DMS153 treated with DMSO at 0.1 percent for 48 hours (cell line): Measurements from ENCODE around the gene IDS.
"Not testable (repeated sequence)": the region's sequence is repeated elsewhere in the genome, so short reads cannot be mapped to it uniquely, and the experiment has no call there.

ENCODE experiments used
- DNase-seq: peaks from one replicate; lab custom pipeline; 2025; ENCODE audit not compliant: unreplicated experiment; lab: John Stamatoyannopoulos, UW

The IDS gene

GRCh38 chrX:149502923-149503322 is 2.2 kb downstream of the IDS start:
- DNase-seq, result not testable (repeated sequence)

- no peak for DNase-seq
These were observed 5.3 kb downstream of the IDS start for GRCh38 chrX:149499766-149500165.

- DNase-seq, result no peak
These were observed 6.3 kb downstream of the IDS start for GRCh38 chrX:149498767-149499166.

GRCh38 chrX:149497626-149498025 is 7.5 kb downstream of the IDS start:
- no peak for DNase-seq

GRCh38 chrX:149497054-149497453 is 8.1 kb downstream of the IDS start:
- no peak for DNase-seq

- DNase-seq, result no peak
These were observed 9.5 kb downstream of the IDS start for GRCh38 chrX:149495573-149496071.

DNA sequence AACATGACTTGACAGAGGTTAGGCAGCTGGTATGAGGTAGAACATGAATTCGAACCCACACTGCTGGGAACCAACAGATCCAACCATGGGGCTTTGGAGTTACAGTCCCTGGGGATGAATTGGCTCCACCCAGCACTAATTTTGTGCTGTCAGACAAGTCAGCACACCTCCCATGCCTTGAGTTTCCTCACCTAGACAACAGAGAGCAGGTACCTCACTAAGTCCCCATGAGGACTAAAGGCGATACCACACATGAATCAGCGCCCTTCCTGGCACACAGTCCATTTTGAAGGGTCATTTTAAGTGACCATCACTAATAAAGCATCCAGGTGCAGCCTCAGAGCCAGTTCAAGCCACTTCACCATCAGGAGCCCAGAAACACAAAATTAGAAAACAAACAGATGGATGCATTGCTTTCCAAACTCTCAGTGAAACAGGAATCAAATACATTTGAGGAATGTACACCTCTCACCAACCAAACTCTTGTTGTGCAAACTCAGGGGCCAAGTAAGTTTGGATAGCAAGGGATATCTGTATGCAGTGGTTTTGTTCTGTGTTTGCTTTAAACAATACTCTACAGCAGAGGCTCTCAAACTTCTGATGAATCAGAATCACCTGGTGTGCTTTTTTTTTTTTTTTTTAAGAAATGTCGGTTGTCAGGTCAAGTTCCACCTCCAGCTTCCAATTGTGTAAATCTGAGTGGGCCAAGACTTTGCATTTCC is 10.1 kb downstream of the IDS start:
- DNase-seq, result no peak

- no peak for DNase-seq
These were observed 11.2 kb downstream of the IDS start for GRCh38 chrX:149493567-149494562.

- no peak for DNase-seq
These were observed 13.3 kb downstream of the IDS start for GRCh38 chrX:149491812-149492211.

DNA sequence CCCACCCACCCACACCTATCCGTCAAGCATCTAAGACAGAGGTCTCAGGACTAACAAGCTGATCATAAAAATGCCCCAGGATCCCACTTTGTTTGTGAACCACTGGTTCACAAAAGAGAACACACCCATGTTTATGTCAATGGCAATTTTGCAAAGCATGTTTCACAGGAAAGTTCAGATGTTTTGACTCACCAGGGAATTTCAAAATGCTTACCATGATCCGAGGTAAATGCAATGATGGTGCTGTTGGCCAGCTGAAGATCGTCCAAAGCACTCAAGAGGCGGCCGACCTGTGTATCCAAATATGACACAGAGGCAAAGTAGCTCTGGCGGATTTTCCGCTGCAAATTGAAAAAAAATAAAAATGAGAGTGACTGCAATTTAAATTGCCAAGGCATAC is 15.0 kb downstream of the IDS start:
- DNase-seq, result no peak

GRCh38 chrX:149488411-149489052 is 16.6 kb downstream of the IDS start:
- DNase-seq, result not testable (repeated sequence)

DNA sequence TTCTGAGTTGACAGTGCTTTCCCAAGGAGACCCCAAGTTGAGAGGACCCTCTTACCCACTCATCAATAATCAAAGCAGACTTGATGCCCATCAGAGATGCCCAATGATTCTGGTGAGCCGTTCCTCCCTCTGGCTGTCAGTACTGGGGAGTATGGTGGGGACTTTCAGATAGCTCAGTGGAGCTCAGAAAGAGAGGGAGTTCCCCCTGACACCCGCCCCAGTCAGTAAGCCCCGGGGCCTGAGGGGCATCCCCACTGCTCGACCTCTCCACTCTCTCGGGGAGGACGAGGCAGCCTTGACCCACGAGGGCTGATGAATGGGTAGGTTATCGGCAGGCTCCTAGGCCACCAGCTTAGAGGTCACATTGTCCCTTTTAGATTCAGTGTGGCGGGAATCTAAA is 17.1 kb downstream of the IDS start:
- not testable (repeated sequence) for DNase-seq

DNA sequence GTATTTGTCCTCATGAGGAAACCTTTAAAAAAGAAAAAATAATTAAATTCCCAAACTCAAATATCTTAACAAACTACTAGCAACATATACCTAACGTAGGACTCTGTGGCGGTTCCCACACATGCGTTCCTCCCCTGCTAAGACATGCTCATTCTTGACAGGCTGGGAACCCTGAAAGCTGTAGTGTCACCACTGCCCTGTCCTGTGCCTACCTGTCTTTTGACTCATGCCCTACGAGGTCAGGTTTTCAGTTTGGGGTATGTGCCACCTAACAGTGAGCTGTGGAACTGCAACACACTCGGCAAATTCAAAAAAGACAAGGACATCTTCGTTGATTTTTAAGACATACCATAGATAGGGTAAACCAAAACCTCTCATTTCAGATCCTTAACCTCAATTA is 17.8 kb downstream of the IDS start:
- no peak for DNase-seq

- no peak for DNase-seq
These were observed 28.6 kb downstream of the IDS start for GRCh38 chrX:149476513-149476912.

DNA sequence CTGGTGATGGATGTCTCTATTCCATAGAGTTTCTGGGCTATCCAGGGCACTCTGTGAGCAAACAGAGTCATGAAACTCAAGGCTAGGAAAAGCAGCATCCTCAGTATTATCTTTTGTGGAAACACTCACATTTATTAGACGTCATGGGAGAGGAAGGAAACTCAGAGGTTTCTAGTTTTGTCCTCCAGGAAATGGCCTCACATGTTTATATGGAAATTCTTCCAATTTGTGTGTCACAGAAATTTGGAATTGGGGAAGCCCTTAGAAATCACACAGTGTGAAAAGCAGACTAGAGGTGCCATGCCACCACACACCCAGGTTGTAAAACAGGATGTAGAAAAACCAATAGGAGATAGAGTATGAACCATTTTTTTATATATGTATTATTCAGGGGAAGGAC is 31.1 kb downstream of the IDS start:
- DNase-seq, result no peak

- DNase-seq, result no peak
These were observed 32.0 kb downstream of the IDS start for GRCh38 chrX:149473092-149473491.

DNA sequence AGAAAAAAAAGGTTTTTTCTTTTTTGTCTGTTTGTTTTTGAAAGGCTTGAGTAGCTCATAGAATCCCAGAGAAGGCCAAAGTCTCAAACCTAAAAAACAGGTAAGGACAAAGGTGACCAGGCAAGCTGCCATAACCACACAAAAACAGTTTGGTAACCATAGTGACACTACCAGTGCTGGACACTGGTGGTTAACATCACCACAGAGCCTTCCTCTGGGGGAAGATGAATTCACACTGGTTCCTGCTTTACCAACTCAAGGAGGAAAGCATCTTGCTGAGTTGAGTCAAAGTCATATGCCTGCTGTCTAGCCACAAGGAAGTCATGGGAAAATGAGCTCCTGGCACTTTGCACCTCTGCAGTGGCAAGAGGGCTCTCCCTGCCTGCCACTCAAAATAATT is 32.5 kb downstream of the IDS start:
- no peak for DNase-seq

DNA sequence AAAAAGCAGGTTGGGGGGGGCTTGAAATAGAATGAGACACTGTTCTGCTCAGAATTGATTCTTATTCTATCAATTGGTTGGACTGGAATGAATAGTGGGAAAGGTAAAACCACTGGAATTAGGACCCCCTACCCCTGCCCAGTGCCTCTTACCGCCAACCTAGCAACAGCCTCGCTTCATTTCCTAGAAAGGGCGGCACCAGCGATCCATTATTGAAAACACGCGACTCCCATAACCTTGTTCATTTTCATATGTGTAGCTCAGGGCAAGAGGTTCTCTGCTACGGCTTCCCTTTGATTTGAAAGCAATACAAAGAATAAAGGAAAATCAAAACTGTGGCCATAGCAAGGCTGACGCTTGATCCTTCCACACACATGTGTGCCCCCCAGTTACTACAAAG is 33.7 kb downstream of the IDS start:
- DNase-seq, result no peak

GRCh38 chrX:149470955-149471354 is 34.2 kb downstream of the IDS start:
- DNase-seq, result peak; percentile 83

DNA sequence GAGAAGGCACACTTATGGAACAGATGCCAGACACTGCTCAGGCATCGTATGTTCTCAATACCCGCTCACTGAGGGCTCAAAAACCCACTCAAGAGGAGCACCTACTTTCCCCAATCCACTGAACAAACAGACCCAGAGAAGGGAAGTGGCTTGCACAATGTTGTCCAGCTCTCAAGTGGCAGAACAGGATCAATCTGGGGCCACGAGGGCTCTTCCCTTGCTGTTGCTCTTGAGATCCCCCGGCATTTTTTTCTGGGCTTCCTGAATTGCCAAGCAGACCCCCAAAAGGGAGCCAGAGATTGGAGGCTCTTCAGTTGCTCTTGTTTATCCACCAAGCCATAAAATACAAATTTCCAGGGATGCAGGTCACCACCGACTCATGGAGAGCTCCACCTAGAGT is 35.7 kb downstream of the IDS start:
- DNase-seq, result no peak

DNA sequence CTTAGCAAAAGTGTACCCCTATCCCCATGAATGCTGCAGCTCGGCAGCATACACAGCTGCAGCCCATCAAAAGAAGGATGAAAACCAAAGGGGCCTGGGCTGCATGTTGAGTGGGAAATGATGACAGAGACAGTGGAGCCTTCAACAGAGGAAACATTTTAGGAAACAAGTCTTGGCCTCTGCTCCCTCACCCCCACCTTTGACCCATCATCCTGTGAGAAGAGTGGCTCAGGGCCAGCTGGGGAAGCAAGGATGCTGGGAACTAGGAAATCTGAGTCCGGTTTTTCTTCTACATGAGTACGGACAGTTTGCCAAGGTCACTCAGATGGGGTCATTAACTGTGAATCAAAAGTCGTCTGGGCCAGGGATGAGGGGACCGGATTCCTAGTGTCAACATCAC is 37.2 kb downstream of the IDS start:
- no peak for DNase-seq
